HEK293 (cell line): ENCODE data around the gene CHRM4.

Experiments
- GFI1B ChIP-seq: fragments of 450-650 bp; formaldehyde crosslinking; IDR thresholded peaks from 2 replicates; pipeline ENCODE4 v1.5.1; 2016; ENCODE audit warnings: missing biosample characterization, missing genetic modification characterization
- KLF17 ChIP-seq: fragments of 450-650 bp; formaldehyde crosslinking; IDR thresholded peaks from 2 replicates; pipeline ENCODE4 v1.5.1; 2016; ENCODE audit warnings: missing biosample characterization, missing genetic modification characterization
- REPIN1 ChIP-seq: fragments of 450-650 bp; formaldehyde crosslinking; IDR thresholded peaks from 2 replicates; pipeline ENCODE4 v1.5.1; 2017; ENCODE audit warnings: missing biosample characterization, missing genetic modification characterization, low read depth
- TSHZ1 ChIP-seq: fragments of 450-650 bp; formaldehyde crosslinking; IDR thresholded peaks from 2 replicates; pipeline ENCODE4 v1.5.1; 2016; ENCODE audit warnings: missing biosample characterization, missing genetic modification characterization, borderline replicate concordance
- ZBTB17 ChIP-seq: fragments of 450-650 bp; formaldehyde crosslinking; IDR thresholded peaks from 2 replicates; pipeline ENCODE4 v1.5.1; 2016; ENCODE audit warnings: missing biosample characterization, missing genetic modification characterization
- ZNF184 ChIP-seq: fragments of 450-650 bp; IDR thresholded peaks from 2 replicates; pipeline ENCODE4 v1.5.1; 2018; ENCODE audit warnings: missing biosample characterization, mild to moderate bottlenecking, missing genetic modification characterization
- ZNF19 ChIP-seq: fragments of 450-650 bp; formaldehyde crosslinking; IDR thresholded peaks from 2 replicates; pipeline ENCODE4; 2016; ENCODE audit warnings: missing biosample characterization, missing genetic modification characterization, low read depth
- ZNF792 ChIP-seq: fragments of 450-650 bp; formaldehyde crosslinking; IDR thresholded peaks from 2 replicates; pipeline ENCODE4 v1.5.1; 2016; ENCODE audit warnings: missing biosample characterization, missing genetic modification characterization
- TF ChIP-seq, protein P1 (sequence below): fragments of 450-650 bp; formaldehyde crosslinking; conservative IDR thresholded peaks from 2 replicates; pipeline ENCODE4 v1.5.1; 2016; ENCODE audit warnings: low read depth, missing biosample characterization, missing genetic modification characterization
- TF ChIP-seq, protein P2 (sequence below): fragments of 450-650 bp; formaldehyde crosslinking; IDR thresholded peaks from 2 replicates; pipeline ENCODE4 v1.5.1; 2016; ENCODE audit warnings: missing biosample characterization, missing genetic modification characterization, borderline replicate concordance

CHRM4 gene

DNA sequence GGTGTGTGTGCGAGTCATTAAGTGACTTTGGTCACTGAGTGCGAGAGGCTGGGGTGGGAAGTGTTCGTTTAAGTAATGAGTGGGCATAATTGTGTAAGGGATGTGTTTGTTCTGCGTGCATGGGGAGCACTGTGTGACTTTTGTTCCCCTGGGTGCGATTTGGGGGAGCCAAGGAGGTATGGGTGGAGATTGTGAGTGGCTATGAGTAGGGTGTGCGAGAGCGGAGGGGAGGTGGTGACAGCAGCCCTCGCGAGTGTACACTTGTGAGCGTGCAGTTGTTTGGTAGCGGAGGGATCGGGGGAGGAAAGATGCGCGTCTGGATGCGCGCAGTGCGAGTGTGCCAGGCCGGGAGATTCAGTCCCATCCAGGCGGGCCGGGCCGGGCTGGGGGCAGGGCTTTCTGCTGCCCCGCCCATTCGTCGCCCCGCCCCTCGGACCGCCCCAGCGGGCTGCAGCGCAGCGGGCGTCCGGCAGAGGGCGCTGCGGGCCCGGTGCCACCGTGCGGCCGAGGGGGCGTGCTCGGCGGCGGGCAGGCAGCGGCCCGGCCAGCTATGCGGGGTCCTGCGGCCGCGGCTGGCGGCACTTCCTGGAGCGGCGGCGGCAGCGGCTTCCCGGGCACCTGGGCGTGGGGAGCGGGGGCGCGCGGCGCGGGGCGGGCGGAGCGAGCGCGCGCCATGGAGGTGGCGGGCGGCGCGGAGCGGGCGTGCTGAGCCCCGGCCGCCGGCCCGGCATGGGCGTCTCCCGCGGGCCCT is 44.5 kb downstream of the CHRM4 start, which contains the start of gene DGKZ (continued):
- TF ChIP-seq GFI1B (tag by site-specific recombination) (no peak), KLF17 (tag by site-specific recombination) (0 out of 2 replicates have a peak, but pooled peaks have one; percentile 35), ZBTB17 (tag by site-specific recombination) (peak; percentile 39; the same call in 1 of the 2 replicates), ZNF792 (tag by site-specific recombination) (peak; percentile 31; the same call in 1 of the 2 replicates), TSHZ1 (tag by site-specific recombination) (no peak), ZNF184 (no peak), REPIN1 (no peak), ZNF19 (tag by site-specific recombination) (no peak)
- TF ChIP-seq, protein P1, sequence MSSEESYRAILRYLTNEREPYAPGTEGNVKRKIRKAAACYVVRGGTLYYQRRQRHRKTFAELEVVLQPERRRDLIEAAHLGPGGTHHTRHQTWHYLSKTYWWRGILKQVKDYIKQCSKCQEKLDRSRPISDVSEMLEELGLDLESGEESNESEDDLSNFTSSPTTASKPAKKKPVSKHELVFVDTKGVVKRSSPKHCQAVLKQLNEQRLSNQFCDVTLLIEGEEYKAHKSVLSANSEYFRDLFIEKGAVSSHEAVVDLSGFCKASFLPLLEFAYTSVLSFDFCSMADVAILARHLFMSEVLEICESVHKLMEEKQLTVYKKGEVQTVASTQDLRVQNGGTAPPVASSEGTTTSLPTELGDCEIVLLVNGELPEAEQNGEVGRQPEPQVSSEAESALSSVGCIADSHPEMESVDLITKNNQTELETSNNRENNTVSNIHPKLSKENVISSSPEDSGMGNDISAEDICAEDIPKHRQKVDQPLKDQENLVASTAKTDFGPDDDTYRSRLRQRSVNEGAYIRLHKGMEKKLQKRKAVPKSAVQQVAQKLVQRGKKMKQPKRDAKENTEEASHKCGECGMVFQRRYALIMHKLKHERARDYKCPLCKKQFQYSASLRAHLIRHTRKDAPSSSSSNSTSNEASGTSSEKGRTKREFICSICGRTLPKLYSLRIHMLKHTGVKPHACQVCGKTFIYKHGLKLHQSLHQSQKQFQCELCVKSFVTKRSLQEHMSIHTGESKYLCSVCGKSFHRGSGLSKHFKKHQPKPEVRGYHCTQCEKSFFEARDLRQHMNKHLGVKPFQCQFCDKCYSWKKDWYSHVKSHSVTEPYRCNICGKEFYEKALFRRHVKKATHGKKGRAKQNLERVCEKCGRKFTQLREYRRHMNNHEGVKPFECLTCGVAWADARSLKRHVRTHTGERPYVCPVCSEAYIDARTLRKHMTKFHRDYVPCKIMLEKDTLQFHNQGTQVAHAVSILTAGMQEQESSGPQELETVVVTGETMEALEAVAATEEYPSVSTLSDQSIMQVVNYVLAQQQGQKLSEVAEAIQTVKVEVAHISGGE (tag by site-specific recombination), result no peak
- TF ChIP-seq, protein P2, sequence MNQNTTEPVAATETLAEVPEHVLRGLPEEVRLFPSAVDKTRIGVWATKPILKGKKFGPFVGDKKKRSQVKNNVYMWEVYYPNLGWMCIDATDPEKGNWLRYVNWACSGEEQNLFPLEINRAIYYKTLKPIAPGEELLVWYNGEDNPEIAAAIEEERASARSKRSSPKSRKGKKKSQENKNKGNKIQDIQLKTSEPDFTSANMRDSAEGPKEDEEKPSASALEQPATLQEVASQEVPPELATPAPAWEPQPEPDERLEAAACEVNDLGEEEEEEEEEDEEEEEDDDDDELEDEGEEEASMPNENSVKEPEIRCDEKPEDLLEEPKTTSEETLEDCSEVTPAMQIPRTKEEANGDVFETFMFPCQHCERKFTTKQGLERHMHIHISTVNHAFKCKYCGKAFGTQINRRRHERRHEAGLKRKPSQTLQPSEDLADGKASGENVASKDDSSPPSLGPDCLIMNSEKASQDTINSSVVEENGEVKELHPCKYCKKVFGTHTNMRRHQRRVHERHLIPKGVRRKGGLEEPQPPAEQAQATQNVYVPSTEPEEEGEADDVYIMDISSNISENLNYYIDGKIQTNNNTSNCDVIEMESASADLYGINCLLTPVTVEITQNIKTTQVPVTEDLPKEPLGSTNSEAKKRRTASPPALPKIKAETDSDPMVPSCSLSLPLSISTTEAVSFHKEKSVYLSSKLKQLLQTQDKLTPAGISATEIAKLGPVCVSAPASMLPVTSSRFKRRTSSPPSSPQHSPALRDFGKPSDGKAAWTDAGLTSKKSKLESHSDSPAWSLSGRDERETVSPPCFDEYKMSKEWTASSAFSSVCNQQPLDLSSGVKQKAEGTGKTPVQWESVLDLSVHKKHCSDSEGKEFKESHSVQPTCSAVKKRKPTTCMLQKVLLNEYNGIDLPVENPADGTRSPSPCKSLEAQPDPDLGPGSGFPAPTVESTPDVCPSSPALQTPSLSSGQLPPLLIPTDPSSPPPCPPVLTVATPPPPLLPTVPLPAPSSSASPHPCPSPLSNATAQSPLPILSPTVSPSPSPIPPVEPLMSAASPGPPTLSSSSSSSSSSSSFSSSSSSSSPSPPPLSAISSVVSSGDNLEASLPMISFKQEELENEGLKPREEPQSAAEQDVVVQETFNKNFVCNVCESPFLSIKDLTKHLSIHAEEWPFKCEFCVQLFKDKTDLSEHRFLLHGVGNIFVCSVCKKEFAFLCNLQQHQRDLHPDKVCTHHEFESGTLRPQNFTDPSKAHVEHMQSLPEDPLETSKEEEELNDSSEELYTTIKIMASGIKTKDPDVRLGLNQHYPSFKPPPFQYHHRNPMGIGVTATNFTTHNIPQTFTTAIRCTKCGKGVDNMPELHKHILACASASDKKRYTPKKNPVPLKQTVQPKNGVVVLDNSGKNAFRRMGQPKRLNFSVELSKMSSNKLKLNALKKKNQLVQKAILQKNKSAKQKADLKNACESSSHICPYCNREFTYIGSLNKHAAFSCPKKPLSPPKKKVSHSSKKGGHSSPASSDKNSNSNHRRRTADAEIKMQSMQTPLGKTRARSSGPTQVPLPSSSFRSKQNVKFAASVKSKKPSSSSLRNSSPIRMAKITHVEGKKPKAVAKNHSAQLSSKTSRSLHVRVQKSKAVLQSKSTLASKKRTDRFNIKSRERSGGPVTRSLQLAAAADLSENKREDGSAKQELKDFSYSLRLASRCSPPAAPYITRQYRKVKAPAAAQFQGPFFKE (tag by site-specific recombination), result no peak
